K562 (cell line): ENCODE measurements around the gene ALG9.
"Not testable (repeated sequence)": the region's sequence is repeated elsewhere in the genome, so short reads cannot be mapped to it uniquely, and the experiment has no call there.

Source experiments
- GMEB1 ChIP-seq: fragments of 250-450 bp; sonication (Bioruptor Pico); IDR thresholded peaks from 2 replicates; pipeline ENCODE4 v1.4.0; 2020; ENCODE audit warnings: mild to moderate bottlenecking
- POLR2AphosphoS5 ChIP-seq: IDR thresholded peaks from 2 replicates; pipeline ENCODE4 v1.6.1; 2011; ENCODE audit warnings: mild to moderate bottlenecking, low read depth, low read length, moderate library complexity; ENCODE audit not compliant: control insufficient read depth, insufficient read depth
- RFX5 ChIP-seq: IDR thresholded peaks from 2 replicates; pipeline ENCODE4 v1.6.1; 2011; ENCODE audit warnings: low read depth, mild to moderate bottlenecking, improper control_type of control experiment, low read length
- ZNF133 ChIP-seq: fragments of 250-450 bp; sonication (Bioruptor Pico); IDR thresholded peaks from 2 replicates; pipeline ENCODE4 v1.4.0; 2020; ENCODE audit warnings: mild to moderate bottlenecking

- not testable (repeated sequence) for TF ChIP-seq RFX5; GMEB1 (CRISPR knock-in tag); ZNF133 (CRISPR knock-in tag); POLR2AphosphoS5
Observed at GRCh38 chr11:111784311-111784710, 87.1 kb downstream of the ALG9 start.
